ENCODE results near the gene GAS7. TPM values are rescaled to one million over a fixed set of nuclear protein-coding genes. Genes with fewer than 3 reads are reported as not detected.

GAS7 gene
- total and polyA plus RNA-seq, 2 of the 13 experiments (the other 11 are each of a cell fraction or from before 2014, with no cell fraction given): 1.0 to 5.2 TPM

DNA sequence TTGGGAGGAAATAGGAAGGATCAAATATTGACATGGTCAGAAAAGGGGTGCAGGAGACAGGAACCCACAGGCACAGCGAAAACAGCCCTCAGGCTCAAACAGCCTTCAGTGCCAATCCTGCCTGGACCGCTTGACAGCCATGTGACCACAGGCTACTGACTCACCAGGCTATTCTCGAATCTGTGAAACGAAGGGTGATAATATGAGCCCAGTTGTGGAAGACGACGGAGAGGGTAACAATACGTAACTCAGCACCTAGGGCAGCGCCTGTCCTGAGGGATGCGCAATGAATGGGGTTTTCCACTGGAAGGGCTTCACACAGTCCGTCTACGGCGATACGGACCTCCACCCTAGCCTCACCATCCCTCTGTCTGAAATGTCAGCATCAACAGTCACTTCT is 176.0 kb downstream of the GAS7 start (continued):
- TF ChIP-seq, protein P1, sequence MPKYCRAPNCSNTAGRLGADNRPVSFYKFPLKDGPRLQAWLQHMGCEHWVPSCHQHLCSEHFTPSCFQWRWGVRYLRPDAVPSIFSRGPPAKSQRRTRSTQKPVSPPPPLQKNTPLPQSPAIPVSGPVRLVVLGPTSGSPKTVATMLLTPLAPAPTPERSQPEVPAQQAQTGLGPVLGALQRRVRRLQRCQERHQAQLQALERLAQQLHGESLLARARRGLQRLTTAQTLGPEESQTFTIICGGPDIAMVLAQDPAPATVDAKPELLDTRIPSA (CRISPR knock-in tag; IDR thresholded peaks at IDR 0.05; ENCODE audit: borderline replicate concordance): no peak
- TF ChIP-seq SMAD1 (CRISPR knock-in tag; IDR thresholded peaks at IDR 0.05; ENCODE audit: borderline replicate concordance, low read depth) (no peak), ZNF839 (CRISPR knock-in tag; IDR thresholded peaks at IDR 0.05; ENCODE audit: borderline replicate concordance) (no peak), ZNF644 (CRISPR knock-in tag; IDR thresholded peaks at IDR 0.05; ENCODE audit: low read depth) (no peak), ZNF543 (CRISPR knock-in tag; IDR thresholded peaks at IDR 0.05) (no peak), SPEN (CRISPR knock-in tag; IDR thresholded peaks at IDR 0.05; ENCODE audit: low read depth) (no peak), ZNF18 (CRISPR knock-in tag; IDR thresholded peaks at IDR 0.05; ENCODE audit: insufficient replicate concordance) (no peak), ZNF784 (CRISPR knock-in tag; IDR thresholded peaks at IDR 0.05; ENCODE audit: borderline replicate concordance) (no peak)
- TF ChIP-seq, protein P2, sequence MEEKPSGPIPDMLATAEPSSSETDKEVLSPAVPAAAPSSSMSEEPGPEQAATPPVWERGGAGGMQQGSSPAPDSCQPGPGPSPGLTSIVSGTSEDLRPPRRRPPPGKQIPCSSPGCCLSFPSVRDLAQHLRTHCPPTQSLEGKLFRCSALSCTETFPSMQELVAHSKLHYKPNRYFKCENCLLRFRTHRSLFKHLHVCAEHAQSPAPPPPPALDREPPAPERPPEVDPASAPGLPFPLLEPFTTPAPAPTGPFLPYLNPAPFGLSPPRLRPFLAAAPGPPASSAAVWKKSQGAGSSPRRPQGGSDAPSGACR (CRISPR knock-in tag; IDR thresholded peaks at IDR 0.05): no peak
